Prostate gland (tissue), 2 donors: ENCODE results near the gene KRT77. TPM values are rescaled to one million over a fixed set of nuclear protein-coding genes. Genes with fewer than 3 reads are reported as not detected.

Experiments
- DNase-seq: peaks from one replicate; pipeline ENCODE4 v3.0.0-alpha.2; 2019; ENCODE audit warnings: low spot score
- H3K27ac ChIP-seq, 2 donors: fragments of 200-600 bp; sonication (generic); 2 replicates each; pipeline ENCODE4 v1.5.1; 2017 to 2019
- H3K27me3 ChIP-seq: fragments of 200-600 bp; sonication (generic); replicated peaks from 2 replicates; pipeline ENCODE4 v1.5.1; 2019; ENCODE audit not compliant: insufficient read depth
- H3K36me3 ChIP-seq, 2 donors: fragments of 200-600 bp; sonication (generic); 1 replicate in 1 of 2; 2 replicates in 1 of 2; pipeline versions ENCODE4 v1.5.1 to v1.8.1; 2017 to 2019
- H3K4me1 ChIP-seq: fragments of 200-600 bp; sonication (generic); replicated peaks from 2 replicates; pipeline ENCODE4 v1.5.1; 2019
- H3K4me3 ChIP-seq, 2 donors: fragments of 200-600 bp; sonication (generic); 2 replicates each; pipeline ENCODE4 v1.5.1; 2017 to 2019
- H3K9me3 ChIP-seq: fragments of 200-600 bp; sonication (generic); 2 replicates; pipeline ENCODE4 v1.5.1; 2017
- POLR2A ChIP-seq: fragments of 450-650 bp; IDR thresholded peaks from one replicate; pipeline ENCODE4 v1.6.1; 2016; ENCODE audit warnings: antibody characterized with exemption, mild to moderate bottlenecking
- POLR2AphosphoS5 ChIP-seq: sonication (generic); formaldehyde crosslinking; IDR thresholded peaks from one replicate; pipeline ENCODE4 v1.6.1; 2017; ENCODE audit warnings: antibody characterized with exemption
- WGBS: methylation state at CpG from one replicate; pipeline ENCODE4 v1.1.5; 2018; 5-methylcytosine and 5-hydroxymethylcytosine counted together
- intact Hi-C: fragments of 100-400 bp; cut with DNase I; formaldehyde crosslinking; loops from one replicate; pipeline ENCODE4 v1.14.2; 2022
- total RNA-seq, 2 donors: library from RNA; depleted of rRNA; stranded (reverse); fragments of >200 nt; gene quantifications; one replicate each; pipeline ENCODE4 v1.1.0, GENCODE V29; 2016
- TF ChIP-seq, protein P1 (sequence below), 4 experiments: fragments of 200-600 bp in 2 of 4; fragments of 450-650 bp in 2 of 4; sonication (generic) in 2 of 4; IDR thresholded peaks; 1 replicate in 3 of 4; 2 replicates in 1 of 4; pipeline ENCODE4 v1.5.1; 2016 to 2019; ENCODE audit warnings: antibody characterized with exemption in 4 of 4, mild to moderate bottlenecking in 2 of 4, moderate library complexity in 2 of 4

KRT77 gene
- total RNA-seq, 2 donors from 2014 or later, result 0.09 to 0.57 TPM

DNA sequence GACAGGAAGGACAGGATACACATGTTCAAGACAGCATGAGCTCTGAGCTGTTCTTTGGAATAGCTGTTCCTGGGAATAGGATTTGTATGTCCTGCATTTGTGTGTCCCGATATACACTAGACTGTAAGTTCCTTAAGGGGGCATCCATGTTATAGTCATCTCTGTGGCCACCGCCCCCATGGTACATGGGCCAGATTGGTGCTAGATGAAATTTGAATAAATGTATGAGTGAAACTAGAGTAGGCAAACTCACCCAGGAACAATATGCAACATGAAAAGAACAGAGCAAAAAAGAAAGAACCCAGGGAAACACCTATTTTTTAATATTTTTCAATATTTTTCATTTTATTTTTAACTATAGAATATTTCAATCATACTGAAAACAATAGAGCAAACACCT lies 25.1 kb upstream of the KRT77 start:
- TF ChIP-seq POLR2A, result no peak
- no peak for TF ChIP-seq POLR2AphosphoS5
- TF ChIP-seq, protein P1, sequence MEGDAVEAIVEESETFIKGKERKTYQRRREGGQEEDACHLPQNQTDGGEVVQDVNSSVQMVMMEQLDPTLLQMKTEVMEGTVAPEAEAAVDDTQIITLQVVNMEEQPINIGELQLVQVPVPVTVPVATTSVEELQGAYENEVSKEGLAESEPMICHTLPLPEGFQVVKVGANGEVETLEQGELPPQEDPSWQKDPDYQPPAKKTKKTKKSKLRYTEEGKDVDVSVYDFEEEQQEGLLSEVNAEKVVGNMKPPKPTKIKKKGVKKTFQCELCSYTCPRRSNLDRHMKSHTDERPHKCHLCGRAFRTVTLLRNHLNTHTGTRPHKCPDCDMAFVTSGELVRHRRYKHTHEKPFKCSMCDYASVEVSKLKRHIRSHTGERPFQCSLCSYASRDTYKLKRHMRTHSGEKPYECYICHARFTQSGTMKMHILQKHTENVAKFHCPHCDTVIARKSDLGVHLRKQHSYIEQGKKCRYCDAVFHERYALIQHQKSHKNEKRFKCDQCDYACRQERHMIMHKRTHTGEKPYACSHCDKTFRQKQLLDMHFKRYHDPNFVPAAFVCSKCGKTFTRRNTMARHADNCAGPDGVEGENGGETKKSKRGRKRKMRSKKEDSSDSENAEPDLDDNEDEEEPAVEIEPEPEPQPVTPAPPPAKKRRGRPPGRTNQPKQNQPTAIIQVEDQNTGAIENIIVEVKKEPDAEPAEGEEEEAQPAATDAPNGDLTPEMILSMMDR (IDR thresholded peaks at IDR 0.05), result no peak
- no peaks in the 10 kb centered on the region for H3K36me3 ChIP-seq
- H3K27me3 ChIP-seq, result peaks cover 2% of the 10 kb centered on the region
- DNase-seq, result no peak
- 89% methylated on average over 2 of the region's 2 CpGs for WGBS
- intact Hi-C loops, result no loop called here
- no peaks in the 10 kb centered on the region for H3K9me3 ChIP-seq
- H3K4me3 ChIP-seq, result no peak overlapping the region
- no peak overlapping the region for H3K27ac ChIP-seq
- no peaks in the 10 kb centered on the region for H3K4me1 ChIP-seq

DNA sequence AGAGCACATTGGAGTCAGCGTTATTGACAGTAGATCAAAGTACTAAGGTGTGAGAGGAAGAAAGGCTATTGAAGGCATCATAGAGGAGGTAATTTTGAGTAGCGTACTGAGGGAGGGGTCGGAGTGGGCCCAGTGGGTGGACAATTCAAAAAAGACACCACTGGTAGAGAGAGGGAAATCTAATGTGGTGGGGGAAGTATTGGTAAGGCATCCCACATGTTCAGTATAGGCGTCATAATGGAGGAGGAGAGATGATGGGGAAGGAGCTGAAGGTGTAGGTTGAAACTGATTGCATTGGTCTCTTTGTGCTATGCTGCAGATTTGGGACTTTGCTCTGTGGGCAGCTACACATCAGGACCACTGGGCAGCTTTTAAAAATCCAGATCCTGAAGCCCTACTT lies 23.7 kb upstream of the KRT77 start:
- TF ChIP-seq POLR2A, result no peak
- TF ChIP-seq, protein P1 (IDR thresholded peaks at IDR 0.05), result no peak
- TF ChIP-seq POLR2AphosphoS5, result no peak
- DNase-seq, result no peak
- 82% methylated on average over 4 of the region's 4 CpGs for WGBS
- H3K9me3 ChIP-seq, result no peaks in the 10 kb centered on the region
- no peaks in the 10 kb centered on the region for H3K4me1 ChIP-seq
- H3K27ac ChIP-seq, result no peak overlapping the region
- H3K36me3 ChIP-seq, result no peaks in the 10 kb centered on the region
- no peak overlapping the region for H3K4me3 ChIP-seq
- peaks cover 2% of the 10 kb centered on the region for H3K27me3 ChIP-seq
- intact Hi-C loops, result no loop called here

DNA sequence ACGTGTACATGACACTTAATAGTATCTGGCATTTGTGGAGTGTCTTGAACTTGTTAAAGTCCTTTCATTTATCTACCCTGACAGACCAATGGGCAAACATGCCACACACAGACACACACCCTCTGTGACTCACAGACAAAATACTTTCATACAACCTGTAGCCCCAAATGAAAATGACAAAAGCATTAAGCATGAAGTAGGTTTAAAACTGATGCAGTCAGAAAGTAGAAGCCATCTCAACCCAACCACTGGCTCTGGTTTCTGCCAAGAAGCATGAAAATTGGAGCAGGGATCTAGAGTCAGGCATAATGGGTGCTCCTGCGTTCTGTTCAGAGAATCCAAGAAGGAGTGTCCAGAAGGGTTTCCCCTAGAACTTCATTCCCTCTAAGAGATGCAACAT lies 23.1 kb upstream of the KRT77 start:
- Histone ChIP-seq H3K27ac (no peak overlapping the region), H3K4me1 (no peaks in the 10 kb centered on the region), H3K36me3 (no peaks in the 10 kb centered on the region), H3K27me3 (peaks cover 2% of the 10 kb centered on the region), H3K9me3 (no peaks in the 10 kb centered on the region), H3K4me3 (no peak overlapping the region)
- WGBS, result 71% methylated on average over 2 of the region's 2 CpGs
- intact Hi-C loops, result no loop called here
- DNase-seq, result no peak
- TF ChIP-seq POLR2A (no peak), POLR2AphosphoS5 (no peak)
- TF ChIP-seq, protein P1 (IDR thresholded peaks at IDR 0.05), result no peak

DNA sequence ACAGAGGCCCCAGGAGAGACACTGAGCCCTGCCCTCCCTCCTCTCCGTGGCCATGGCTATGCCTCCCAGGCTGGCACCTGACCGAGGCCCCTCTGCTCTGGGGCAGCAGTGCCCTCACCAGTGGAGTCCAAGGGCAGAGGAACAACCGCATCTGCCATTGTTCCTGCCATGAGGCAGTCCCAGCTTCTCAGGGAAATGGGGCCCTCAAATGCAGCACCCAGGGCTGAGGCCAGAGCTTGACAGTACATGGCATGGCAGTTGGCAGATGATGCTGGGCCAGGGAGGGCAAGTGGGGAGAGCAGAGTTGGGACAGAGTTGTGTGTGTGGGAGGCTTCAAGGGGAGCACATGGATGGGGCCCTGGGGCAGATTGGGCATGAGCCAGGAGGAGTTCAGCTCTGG lies 21.1 kb upstream of the KRT77 start:
- Histone ChIP-seq H3K27ac (no peak overlapping the region), H3K36me3 (no peaks in the 10 kb centered on the region), H3K27me3 (no peaks in the 10 kb centered on the region), H3K4me1 (no peaks in the 10 kb centered on the region), H3K4me3 (no peak overlapping the region), H3K9me3 (no peaks in the 10 kb centered on the region)
- no peak for TF ChIP-seq POLR2AphosphoS5
- no peak for TF ChIP-seq POLR2A
- TF ChIP-seq, protein P1 (IDR thresholded peaks at IDR 0.05), result no peak
- WGBS, result 100% methylated on average over 3 of the region's 3 CpGs
- intact Hi-C loops, result no loop called here
- no peak for DNase-seq

DNA sequence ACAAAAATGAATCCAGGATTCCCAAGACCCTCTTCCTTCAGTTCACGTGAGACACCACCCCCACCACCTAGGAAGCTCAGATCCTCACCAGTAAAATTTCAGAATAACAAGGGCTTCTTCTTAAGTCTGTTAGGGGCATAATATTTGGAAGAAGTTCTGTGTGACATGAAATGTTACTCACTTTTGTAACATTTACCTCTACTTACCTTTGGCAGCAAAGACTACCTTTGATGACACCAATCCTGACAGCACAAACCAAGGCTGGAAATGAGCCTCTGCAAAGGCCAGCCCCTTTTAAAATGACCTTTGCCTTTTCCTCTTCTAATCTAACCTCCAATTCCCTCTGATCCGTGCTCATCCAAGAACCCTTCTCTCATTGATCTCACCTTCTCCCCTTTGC lies 19.4 kb upstream of the KRT77 start:
- no peak for DNase-seq
- Histone ChIP-seq H3K9me3 (no peaks in the 10 kb centered on the region), H3K36me3 (no peaks in the 10 kb centered on the region), H3K27ac (no peak overlapping the region), H3K27me3 (no peaks in the 10 kb centered on the region), H3K4me3 (no peak overlapping the region), H3K4me1 (no peaks in the 10 kb centered on the region)
- intact Hi-C loops, result no loop called here
- TF ChIP-seq POLR2AphosphoS5 (no peak), POLR2A (no peak)
- TF ChIP-seq, protein P1 (IDR thresholded peaks at IDR 0.05), result no peak
- 82% methylated on average over 2 of the region's 2 CpGs for WGBS
